ENCODE data around the gene CUBN. TPM values are rescaled to one million over a fixed set of nuclear protein-coding genes. Genes with fewer than 3 reads are reported as not detected.

Gene CUBN
- total and polyA plus RNA-seq, 2 of the 13 experiments (the other 11 are each of a cell fraction or from before 2014, with no cell fraction given): 0.27 to 0.32 TPM

- Histone ChIP-seq H3K36me3 (replicated peaks in 1 of 2; ENCODE audit: control insufficient read depth in 1 of 2, insufficient read depth in 2 of 2, low read length in 2 of 2) (no peaks in the 10 kb centered on the region), H4K20me1 (ENCODE audit: insufficient read depth, low read length) (no peaks in the 10 kb centered on the region), H3K9ac (ENCODE audit: insufficient read depth, low read depth, low read length) (no peak overlapping the region), H3K27ac (ENCODE audit: extremely low read length, insufficient read depth, low read length) (no peak overlapping the region), H3K4me2 (ENCODE audit: low read depth, low read length) (no peak overlapping the region), H3K4me1 (ENCODE audit: insufficient read depth, low read length) (no peaks in the 10 kb centered on the region), H3K4me3 (replicated peaks in 1 of 3; ENCODE audit: insufficient read depth in 1 of 3, low read depth in 2 of 3, low read length in 3 of 3) (no peak overlapping the region), H2AFZ (ENCODE audit: low read length) (no peak overlapping the region), H3K9me3 (ENCODE audit: low read length) (no peaks in the 10 kb centered on the region), H3K79me2 (ENCODE audit: insufficient read depth, low read length) (no peaks in the 10 kb centered on the region), H3K27me3 (ENCODE audit: control insufficient read depth in 1 of 2, insufficient read depth in 2 of 2, low read length in 2 of 2) (no peaks in the 10 kb centered on the region)
- POLR2A ChIA-PET: no interaction called here
- intact Hi-C loops (cut with micrococcal nuclease; ENCODE audit: unreplicated experiment) (no loop called here), in situ Hi-C loops (cut with HindIII; ENCODE audit: extremely low pct_ligation_motif_present, low pct_unique_long_range_greater_than_20kb) (no loop called here)
- DNase-seq (ENCODE audit: low spot score) (no peak), FAIRE-seq (no peak), ATAC-seq (no peak)
- CTCF ChIA-PET (ENCODE audit: low intra/inter-chr PET ratio, low total read pairs): no interaction called here
- WGBS (ENCODE audit: low lambda C conversion rate): 60% methylated on average over 6 of the region's 6 CpGs
- TF ChIP-seq ZFP41 (CRISPR knock-in tag; IDR thresholded peaks at IDR 0.05; ENCODE audit: borderline replicate concordance) (no peak), CEBPB (IDR thresholded peaks at IDR 0.05; ENCODE audit: borderline replicate concordance, low read depth, low read length) (0 out of 2 replicates have a peak, but pooled peaks have one; percentile 29), DZIP1 (CRISPR knock-in tag; IDR thresholded peaks at IDR 0.05) (no peak), MNT (IDR thresholded peaks at IDR 0.05) (no peak)
- TF ChIP-seq, protein P1, sequence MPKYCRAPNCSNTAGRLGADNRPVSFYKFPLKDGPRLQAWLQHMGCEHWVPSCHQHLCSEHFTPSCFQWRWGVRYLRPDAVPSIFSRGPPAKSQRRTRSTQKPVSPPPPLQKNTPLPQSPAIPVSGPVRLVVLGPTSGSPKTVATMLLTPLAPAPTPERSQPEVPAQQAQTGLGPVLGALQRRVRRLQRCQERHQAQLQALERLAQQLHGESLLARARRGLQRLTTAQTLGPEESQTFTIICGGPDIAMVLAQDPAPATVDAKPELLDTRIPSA (CRISPR knock-in tag; IDR thresholded peaks at IDR 0.05; ENCODE audit: borderline replicate concordance): no peak
- no TSS peak for BruUV-seq (replicated peaks)
Observed at GRCh38 chr10:17065273-17065672, 64.3 kb downstream of the CUBN start.
